A673 (cell line): ENCODE measurements around the gene DDX54. TPM values are rescaled to one million over a fixed set of nuclear protein-coding genes. Genes with fewer than 3 reads are reported as not detected.

Source experiments
- BruUV-seq: library from RNA; stranded (reverse); fragments of 400-500 nt; replicated peaks from 2 replicates; lab custom pipeline; 2021; lab: Mats Ljungman, UMichigan
- CTCF ChIA-PET: fragments of 300-600 bp; sonication (Branson Sonifier 250); formaldehyde crosslinking; loops from one replicate; lab custom pipeline; 2022; ENCODE audit warnings: antibody characterized with exemption; lab: Charles Lee
- POLR2A ChIA-PET: fragments of 300-600 bp; sonication (Branson Sonifier 250); formaldehyde crosslinking; loops from one replicate; lab custom pipeline; 2022; ENCODE audit warnings: antibody characterized with exemption; ENCODE audit not compliant: low non-redundant PET; lab: Charles Lee
- DNase-seq: peaks from one replicate; pipeline ENCODE4 v3.0.0-alpha.2; 2015; ENCODE audit warnings: low spot score
- H3K27ac ChIP-seq: fragments of 200-600 bp; sonication (generic); 2 replicates; pipeline ENCODE4 v1.5.1; 2016; ENCODE audit warnings: mixed run types, low read depth, mild to moderate bottlenecking, mixed read lengths, antibody characterized with exemption, low read length; ENCODE audit not compliant: poor library complexity, severe bottlenecking
- H3K27me3 ChIP-seq: fragments of 200-600 bp; sonication (generic); replicated peaks from 2 replicates; pipeline ENCODE4 v1.6.1; 2017; ENCODE audit warnings: mixed run types, low read depth, mild to moderate bottlenecking, mixed read lengths, antibody characterized with exemption, low read length; ENCODE audit not compliant: insufficient read depth, poor library complexity
- H3K36me3 ChIP-seq: fragments of 200-600 bp; sonication (generic); 2 replicates; pipeline ENCODE4 v1.6.1; 2016; ENCODE audit warnings: mixed run types, mild to moderate bottlenecking, mixed read lengths, antibody characterized with exemption, low read length; ENCODE audit not compliant: insufficient read depth, poor library complexity, severe bottlenecking
- H3K4me1 ChIP-seq: fragments of 200-600 bp; sonication (generic); 2 replicates; pipeline ENCODE4 v1.6.1; 2017; ENCODE audit warnings: mixed run types, mild to moderate bottlenecking, mixed read lengths, antibody characterized with exemption, low read length; ENCODE audit not compliant: insufficient read depth, poor library complexity, severe bottlenecking
- H3K4me3 ChIP-seq: fragments of 200-600 bp; sonication (generic); 2 replicates; pipeline ENCODE4 v1.5.1; 2016; ENCODE audit warnings: low read depth, mixed run types, mild to moderate bottlenecking, mixed read lengths, low read length; ENCODE audit not compliant: poor library complexity, severe bottlenecking
- H3K9me3 ChIP-seq: fragments of 200-600 bp; sonication (generic); 2 replicates; pipeline ENCODE4 v1.6.1; 2016; ENCODE audit warnings: mixed run types, low read depth, mild to moderate bottlenecking, mixed read lengths, antibody characterized with exemption, low read length; ENCODE audit not compliant: poor library complexity, severe bottlenecking
- CTCF ChIP-seq: fragments of 300-800, 200-600 bp; sonication (generic); conservative IDR thresholded peaks from 2 replicates; pipeline ENCODE4 v1.5.1; 2017; ENCODE audit warnings: low read depth, mild to moderate bottlenecking, antibody characterized with exemption, low read length, moderate library complexity, mixed read lengths
- EZH2 ChIP-seq: fragments of 200-600 bp; sonication (generic); IDR thresholded peaks from 2 replicates; pipeline ENCODE4 v1.6.1; 2017; ENCODE audit warnings: borderline replicate concordance, low read depth, mild to moderate bottlenecking, mixed read lengths, antibody characterized with exemption, low read length; ENCODE audit not compliant: poor library complexity, severe bottlenecking
- intact Hi-C: fragments of 100-400 bp; cut with micrococcal nuclease; formaldehyde crosslinking; loops from one replicate; pipeline ENCODE4 v1.10.0; 2022; ENCODE audit not compliant: unreplicated experiment
- total RNA-seq: library from RNA; stranded (reverse); gene quantifications from 2 replicates; pipeline ENCODE4 v1.2.3, GENCODE V29; 2021

The DDX54 gene
- total RNA-seq, 1 experiment from 2014 or later = 116 TPM

- Histone ChIP-seq H3K36me3 (no peaks in the 10 kb centered on the region), H3K27me3 (no peaks in the 10 kb centered on the region), H3K9me3 (no peaks in the 10 kb centered on the region), H3K27ac (no peak overlapping the region), H3K4me3 (no peak overlapping the region), H3K4me1 (no peaks in the 10 kb centered on the region)
- no peak for TF ChIP-seq CTCF
- no peak for TF ChIP-seq EZH2
- DNase-seq = no peak
- BruUV-seq = no TSS peak
- ChIA-PET CTCF (no interaction called here), POLR2A (no interaction called here)
- intact Hi-C loops = no loop called here
Observed at GRCh38 chr12:113201187-113202177, 16.2 kb upstream of the DDX54 start.

- H3K4me3 ChIP-seq = no peak overlapping the region
- TF ChIP-seq CTCF (no peak), EZH2 (no peak)
- H3K9me3 ChIP-seq = no peaks in the 10 kb centered on the region
- H3K27me3 ChIP-seq = no peaks in the 10 kb centered on the region
- ChIA-PET CTCF (no interaction called here), POLR2A (no interaction called here)
- no peaks in the 10 kb centered on the region for H3K4me1 ChIP-seq
- no peaks in the 10 kb centered on the region for H3K36me3 ChIP-seq
- no TSS peak for BruUV-seq
- DNase-seq = no peak
- intact Hi-C loops = no loop called here
- no peak overlapping the region for H3K27ac ChIP-seq
Observed at GRCh38 chr12:113200021-113200797, 14.9 kb upstream of the DDX54 start.

GRCh38 chr12:113198296-113198695, 13.0 kb upstream of the DDX54 start:
- DNase-seq = no peak
- no peaks in the 10 kb centered on the region for H3K4me1 ChIP-seq
- TF ChIP-seq EZH2 = no peak
- no TSS peak for BruUV-seq
- H3K27me3 ChIP-seq = no peaks in the 10 kb centered on the region
- intact Hi-C loops = loop anchor here (10.0 kb wide), 1 partner anchor 127 kb away; no protein-coding TSS in a partner anchor
- POLR2A ChIA-PET = no interaction called here
- H3K27ac ChIP-seq = no peak overlapping the region
- no peaks in the 10 kb centered on the region for H3K9me3 ChIP-seq
- H3K4me3 ChIP-seq = no peak overlapping the region
- no peaks in the 10 kb centered on the region for H3K36me3 ChIP-seq
- CTCF ChIA-PET = no interaction called here
